Measurements from ENCODE around the gene GPR108. TPM values are rescaled to one million over a fixed set of nuclear protein-coding genes. Genes with fewer than 3 reads are reported as not detected.
"Not testable (repeated sequence)": the region's sequence is repeated elsewhere in the genome, so short reads cannot be mapped to it uniquely, and the experiment has no call there.

The GPR108 gene
- total RNA-seq, 3 donors from 2014 or later (not counting 1 experiment from before 2014, with no cell fraction given) = 66.1 to 78.0 (median 76.9) TPM

DNA sequence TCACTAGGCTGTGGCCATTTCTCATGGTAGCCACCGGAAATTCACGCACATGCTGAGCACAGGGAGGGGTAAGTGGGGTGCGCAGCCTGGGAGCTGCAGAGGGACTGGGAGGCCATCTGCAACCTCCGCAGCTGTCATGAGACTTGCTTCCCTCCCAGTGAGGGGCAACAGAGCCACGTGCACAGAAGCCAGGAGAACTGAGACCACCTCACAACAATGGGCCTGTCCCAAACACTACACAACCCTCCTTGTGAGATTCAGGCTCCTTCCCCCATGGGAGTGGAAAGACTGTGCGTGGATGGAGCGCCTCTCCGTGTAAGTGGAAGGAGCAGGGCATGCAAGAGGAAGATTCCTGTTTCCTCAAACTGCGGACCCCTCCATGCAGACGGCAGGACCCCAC lies 25.8 kb downstream of the GPR108 start:
- no peaks in the 10 kb centered on the region for H3K36me3 Mint-ChIP-seq
- WGBS (ENCODE audit: insufficient coverage) = 84% methylated on average over 10 of the region's 10 CpGs
- peaks cover 3% of the 10 kb centered on the region for H3K27me3 ChIP-seq (ENCODE audit: control insufficient read depth, insufficient read depth, low read length)
- peaks cover 8% of the 10 kb centered on the region for H3K4me1 ChIP-seq (ENCODE audit: control insufficient read depth, insufficient read depth, low read length)
- intact Hi-C loops (cut with micrococcal nuclease) = no loop called here
- no peak overlapping the region for H3K4me3 ChIP-seq (ENCODE audit: low read length)
- H3K27ac Mint-ChIP-seq = no peak overlapping the region
- no peak overlapping the region for H3K4me3 Mint-ChIP-seq
- H3K9me3 ChIP-seq (ENCODE audit: control insufficient read depth, insufficient read depth, low read length) = no peaks in the 10 kb centered on the region
- ATAC-seq (no peak), DNase-seq (no peak)
- H3K9me3 Mint-ChIP-seq = no peaks in the 10 kb centered on the region
- H3K27ac ChIP-seq (ENCODE audit: low read length) = no peak overlapping the region
- peaks cover 7 to 17% of the 10 kb centered on the region in 2 donors for H3K4me1 Mint-ChIP-seq
- no peak for TF ChIP-seq CTCF (IDR thresholded peaks at IDR 0.05)
- H3K36me3 ChIP-seq (ENCODE audit: control insufficient read depth, insufficient read depth, low read length) = no peaks in the 10 kb centered on the region
- H3K27me3 Mint-ChIP-seq (ENCODE audit: low read depth in 2 of 2) = peaks cover 25 to 27% of the 10 kb centered on the region in 2 donors

- Histone ChIP-seq H3K27me3 (ENCODE audit: control insufficient read depth, insufficient read depth, low read length) (peaks cover 3% of the 10 kb centered on the region), H3K4me3 (ENCODE audit: low read length) (no peak overlapping the region), H3K9me3 (ENCODE audit: control insufficient read depth, insufficient read depth, low read length) (no peaks in the 10 kb centered on the region), H3K27ac (ENCODE audit: low read length) (no peak overlapping the region), H3K36me3 (ENCODE audit: control insufficient read depth, insufficient read depth, low read length) (no peaks in the 10 kb centered on the region), H3K4me1 (ENCODE audit: control insufficient read depth, insufficient read depth, low read length) (peaks cover 8% of the 10 kb centered on the region)
- Mint-ChIP-seq H3K27ac (no peak overlapping the region), H3K4me3 (no peak overlapping the region), H3K36me3 (no peaks in the 10 kb centered on the region), H3K27me3 (ENCODE audit: low read depth in 2 of 2) (peaks cover 23 to 27% of the 10 kb centered on the region in 2 donors), H3K4me1 (peaks cover 7 to 17% of the 10 kb centered on the region in 2 donors), H3K9me3 (no peaks in the 10 kb centered on the region)
- no peak for TF ChIP-seq CTCF (IDR thresholded peaks at IDR 0.05)
- WGBS (ENCODE audit: insufficient coverage) = 62% methylated on average over 9 of the region's 9 CpGs
- DNase-seq = no peak
- intact Hi-C loops (cut with micrococcal nuclease) = no loop called here
- no peak for ATAC-seq
Measured at GRCh38 chr19:6711078-6711361, 26.4 kb downstream of the GPR108 start.

- WGBS (ENCODE audit: insufficient coverage) = 14% methylated on average over 30 of the region's 30 CpGs
- Mint-ChIP-seq H3K27ac (peak overlapping the region in 1 of 2 donors; percentile 6), H3K36me3 (no peaks in the 10 kb centered on the region), H3K4me3 (no peak overlapping the region), H3K9me3 (no peaks in the 10 kb centered on the region), H3K4me1 (peaks cover 7 to 17% of the 10 kb centered on the region in 2 donors), H3K27me3 (ENCODE audit: low read depth in 2 of 2) (peaks cover 23 to 27% of the 10 kb centered on the region in 2 donors)
- Histone ChIP-seq H3K27me3 (ENCODE audit: control insufficient read depth, insufficient read depth, low read length) (peaks cover 3% of the 10 kb centered on the region), H3K27ac (ENCODE audit: low read length) (no peak overlapping the region), H3K4me3 (ENCODE audit: low read length) (no peak overlapping the region), H3K9me3 (ENCODE audit: control insufficient read depth, insufficient read depth, low read length) (no peaks in the 10 kb centered on the region), H3K4me1 (ENCODE audit: control insufficient read depth, insufficient read depth, low read length) (peaks cover 8% of the 10 kb centered on the region), H3K36me3 (ENCODE audit: control insufficient read depth, insufficient read depth, low read length) (no peaks in the 10 kb centered on the region)
- TF ChIP-seq CTCF (IDR thresholded peaks at IDR 0.05) = no peak
- intact Hi-C loops (cut with micrococcal nuclease) = no loop called here
- peak in 1 of 2 donors; percentile 42 for DNase-seq
- ATAC-seq = peak in 2 of 3 donors; percentile 40 to 49
Measured at GRCh38 chr19:6710273-6711077, 26.9 kb downstream of the GPR108 start.

DNA sequence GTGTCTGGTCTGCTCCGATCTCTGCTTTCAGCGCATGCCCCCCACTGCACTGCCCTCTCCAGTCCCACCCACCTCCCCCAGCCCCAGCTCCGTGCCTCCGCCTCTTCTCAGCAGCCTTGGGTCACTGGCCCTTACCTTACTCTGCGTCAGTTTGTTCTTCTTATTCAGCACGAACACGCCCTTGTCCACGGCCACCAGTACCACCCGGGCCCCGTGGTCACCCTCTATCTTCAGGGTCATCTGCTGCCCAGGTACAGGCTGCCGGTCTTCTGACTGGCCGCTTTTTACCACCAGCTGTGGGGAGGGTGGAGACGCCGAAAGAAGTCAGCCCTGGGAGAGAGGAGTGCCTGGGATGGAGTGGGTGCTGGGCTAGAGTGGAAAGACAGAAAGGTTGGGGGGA lies 27.8 kb downstream of the GPR108 start:
- H3K27ac Mint-ChIP-seq = peak overlapping the region in 1 of 2 donors; percentile 6
- no peak for TF ChIP-seq CTCF (IDR thresholded peaks at IDR 0.05)

DNA sequence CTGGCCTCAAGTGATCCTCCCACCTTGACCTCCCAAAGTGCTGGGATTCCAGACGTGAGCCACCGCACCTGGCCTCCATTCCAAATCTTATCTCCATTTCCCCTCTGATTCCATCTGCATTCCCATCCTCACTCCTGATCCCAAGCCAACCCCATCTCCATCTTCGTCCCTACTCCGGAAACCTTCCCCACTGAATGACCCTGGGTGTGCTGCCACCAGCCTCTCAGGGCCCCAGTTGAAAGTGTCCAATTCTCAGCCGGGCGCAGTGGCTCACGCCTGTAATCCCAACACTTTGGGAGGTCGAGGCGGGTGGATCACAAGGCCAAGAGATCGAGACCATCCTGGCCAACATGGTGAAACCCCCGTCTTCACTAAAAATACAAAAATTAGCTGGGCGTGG lies 28.5 kb downstream of the GPR108 start:
- H3K4me1 ChIP-seq (ENCODE audit: control insufficient read depth, insufficient read depth, low read length); intact Hi-C loops (cut with micrococcal nuclease); H3K4me3 Mint-ChIP-seq; H3K36me3 ChIP-seq (ENCODE audit: control insufficient read depth, insufficient read depth, low read length); H3K4me3 ChIP-seq (ENCODE audit: low read length); ATAC-seq; H3K9me3 Mint-ChIP-seq; H3K9me3 ChIP-seq (ENCODE audit: control insufficient read depth, insufficient read depth, low read length); H3K27ac ChIP-seq (ENCODE audit: low read length); DNase-seq; H3K27me3 ChIP-seq (ENCODE audit: control insufficient read depth, insufficient read depth, low read length); H3K36me3 Mint-ChIP-seq; H3K27ac Mint-ChIP-seq: not testable (repeated sequence)
- Mint-ChIP-seq H3K27me3 (ENCODE audit: low read depth in 2 of 2) (peaks cover 23 to 27% of the 10 kb centered on the region in 2 donors), H3K4me1 (peaks cover 7 to 17% of the 10 kb centered on the region in 2 donors)
- 92% methylated on average over 12 of the region's 12 CpGs for WGBS (ENCODE audit: insufficient coverage)

More for the DNA sequence above, 27.8 kb downstream of the GPR108 start:
- intact Hi-C loops (cut with micrococcal nuclease) = no loop called here
- H3K36me3 Mint-ChIP-seq = no peaks in the 10 kb centered on the region
- no peak overlapping the region for H3K4me3 ChIP-seq (ENCODE audit: low read length)
- H3K4me3 Mint-ChIP-seq = no peak overlapping the region
- no peak for ATAC-seq
- 45% methylated on average over 14 of the region's 14 CpGs for WGBS (ENCODE audit: insufficient coverage)
- H3K9me3 ChIP-seq (ENCODE audit: control insufficient read depth, insufficient read depth, low read length) = no peaks in the 10 kb centered on the region
- H3K27ac ChIP-seq (ENCODE audit: low read length) = no peak overlapping the region
- H3K4me1 ChIP-seq (ENCODE audit: control insufficient read depth, insufficient read depth, low read length) = peaks cover 8% of the 10 kb centered on the region
- H3K27me3 ChIP-seq (ENCODE audit: control insufficient read depth, insufficient read depth, low read length) = peaks cover 3% of the 10 kb centered on the region
- no peak for DNase-seq
- H3K27me3 Mint-ChIP-seq (ENCODE audit: low read depth in 2 of 2) = peaks cover 23 to 27% of the 10 kb centered on the region in 2 donors
- H3K9me3 Mint-ChIP-seq = no peaks in the 10 kb centered on the region
- no peaks in the 10 kb centered on the region for H3K36me3 ChIP-seq (ENCODE audit: control insufficient read depth, insufficient read depth, low read length)
- H3K4me1 Mint-ChIP-seq = peaks cover 7 to 17% of the 10 kb centered on the region in 2 donors

Measured in natural killer cell (primary cell).